ENCODE results near the gene CD151. TPM values are rescaled to one million over a fixed set of nuclear protein-coding genes. Genes with fewer than 3 reads are reported as not detected.

The CD151 gene
- total and polyA plus RNA-seq, 10 donors = 38.0 to 142 (median 81.4) TPM

- Histone ChIP-seq H3K9me3 (no peaks in the 10 kb centered on the region), H3K27me3 (replicated peaks in 1 of 7) (peaks cover 0 to 60% (median 4%) of the 10 kb centered on the region in 7 donors), H3K4me1 (peaks cover 28 to 93% (median 76%) of the 10 kb centered on the region in 6 donors), H3K27ac (peak overlapping the region in 6 of 8 donors; percentile 92 to 97 (median 95)), H3K36me3 (peaks cover 0 to 9% (median 0%) of the 10 kb centered on the region in 6 donors), H3K4me3 (peak overlapping the region in 2 of 8 donors; percentile 98 to 100)
- WGBS, 5 donors = 29 to 59% (median 38%) methylated on average over 7 to 8 of the region's 8 CpGs
- no peak for DNase-seq
- TF ChIP-seq POLR2A (IDR thresholded peaks at IDR 0.05) (no peak), POLR2AphosphoS5 (IDR thresholded peaks at IDR 0.05) (peak in 1 of 3 donors; percentile 4)
- intact Hi-C loops (cut with DNase I; ENCODE audit: low total_unique reads) = loop anchor here (10.0 kb wide), 1 partner anchor 209 kb away; no protein-coding TSS in a partner anchor
These were observed 13.2 kb downstream of the CD151 start for GRCh38 chr11:845872-846495.

GRCh38 chr11:846496-847098 is 13.8 kb downstream of the CD151 start:
- WGBS, 5 donors = 70 to 85% (median 73%) methylated on average over 7 to 11 of the region's 11 CpGs
- H3K27ac ChIP-seq = peak overlapping the region in 4 of 8 donors; percentile 94 to 97 (median 96)
- DNase-seq = no peak
- peaks cover 0 to 13% (median 0%) of the 10 kb centered on the region in 6 donors for H3K36me3 ChIP-seq
- intact Hi-C loops (cut with DNase I; ENCODE audit: low total_unique reads) = loop anchor here (10.0 kb wide), 1 partner anchor 208 kb away; no protein-coding TSS in a partner anchor
- H3K9me3 ChIP-seq = no peaks in the 10 kb centered on the region
- H3K4me1 ChIP-seq = peaks cover 22 to 93% (median 72%) of the 10 kb centered on the region in 6 donors
- peaks cover 0 to 60% (median 4%) of the 10 kb centered on the region in 7 donors for H3K27me3 ChIP-seq (replicated peaks in 1 of 7)
- H3K4me3 ChIP-seq = no peak overlapping the region
- no peak for TF ChIP-seq CTCF (IDR thresholded peaks at IDR 0.05 in 8 of 11, conservative IDR thresholded peaks at IDR 0.05 in 3 of 11)
- no peak for TF ChIP-seq POLR2A (IDR thresholded peaks at IDR 0.05)
- peak in 1 of 3 donors; percentile 3 for TF ChIP-seq POLR2AphosphoS5 (IDR thresholded peaks at IDR 0.05)

GRCh38 chr11:847876-848275 is 15.1 kb downstream of the CD151 start:
- H3K4me3 ChIP-seq = no peak overlapping the region
- peaks cover 0 to 60% (median 4%) of the 10 kb centered on the region in 7 donors for H3K27me3 ChIP-seq (replicated peaks in 1 of 7)
- WGBS, 5 donors = 72 to 81% (median 75%) methylated on average over 11 to 18 of the region's 18 CpGs
- TF ChIP-seq CTCF (IDR thresholded peaks at IDR 0.05 in 8 of 11, conservative IDR thresholded peaks at IDR 0.05 in 3 of 11) = no peak
- no peak for TF ChIP-seq POLR2A (IDR thresholded peaks at IDR 0.05)
- TF ChIP-seq POLR2AphosphoS5 (IDR thresholded peaks at IDR 0.05) = no peak
- H3K36me3 ChIP-seq = peaks cover 0 to 13% (median 0%) of the 10 kb centered on the region in 6 donors
- H3K27ac ChIP-seq = no peak overlapping the region
- H3K4me1 ChIP-seq = peaks cover 19 to 88% (median 68%) of the 10 kb centered on the region in 6 donors
- DNase-seq = no peak
- H3K9me3 ChIP-seq = no peaks in the 10 kb centered on the region
- intact Hi-C loops (cut with DNase I; ENCODE audit: low total_unique reads) = loop anchor here (10.0 kb wide), 1 partner anchor 207 kb away; no protein-coding TSS in a partner anchor

- 15 to 28% (median 23%) methylated on average over 11 to 14 of the region's 14 CpGs for WGBS, 5 donors
- peaks cover 19 to 83% (median 62%) of the 10 kb centered on the region in 6 donors for H3K4me1 ChIP-seq
- H3K36me3 ChIP-seq = peaks cover 0 to 15% (median 0%) of the 10 kb centered on the region in 6 donors
- H3K4me3 ChIP-seq = peak overlapping the region in 6 of 8 donors; percentile 42 to 77 (median 56)
- H3K9me3 ChIP-seq = no peaks in the 10 kb centered on the region
- DNase-seq = peak; percentile 90
- H3K27ac ChIP-seq = peak overlapping the region in 2 of 8 donors; percentile 25 to 41
- intact Hi-C loops (cut with DNase I; ENCODE audit: low total_unique reads) = loop anchor here (10.0 kb wide), 1 partner anchor 206 kb away; no protein-coding TSS in a partner anchor
- TF ChIP-seq CTCF (IDR thresholded peaks at IDR 0.05 in 8 of 11, conservative IDR thresholded peaks at IDR 0.05 in 3 of 11) (peak; percentile 82 to 98 (median 96)), POLR2A (IDR thresholded peaks at IDR 0.05) (no peak), POLR2AphosphoS5 (IDR thresholded peaks at IDR 0.05) (peak in 2 of 3 donors; percentile 37 to 55)
- peaks cover 0 to 54% (median 4%) of the 10 kb centered on the region in 7 donors for H3K27me3 ChIP-seq (replicated peaks in 1 of 7)
These were observed 15.7 kb downstream of the CD151 start for GRCh38 chr11:848380-848931.

Measured in spleen (tissue), 11 donors.